WTC11 (cell line): ENCODE measurements around the gene VPS8. TPM values are rescaled to one million over a fixed set of nuclear protein-coding genes. Genes with fewer than 3 reads are reported as not detected.
"Not testable (repeated sequence)": the region's sequence is repeated elsewhere in the genome, so short reads cannot be mapped to it uniquely, and the experiment has no call there.

Experiments used
- ATAC-seq: fragments of 200-7000 bp; cut with Tn5 transposase; 2 replicates; pipeline ENCODE4 v1.10.0; 2021; ENCODE audit warnings: mild to moderate bottlenecking, moderate library complexity
- CTCF ChIA-PET: fragments of 300-600 bp; sonication (Branson Sonifier 250); formaldehyde crosslinking; loops from one replicate; lab custom pipeline; 2021; ENCODE audit warnings: antibody characterized with exemption; lab: Charles Lee
- POLR2A ChIA-PET: fragments of 350-600 bp; sonication (Branson Sonifier 250); formaldehyde crosslinking; loops from one replicate; lab custom pipeline; 2021; ENCODE audit warnings: antibody characterized with exemption; lab: Charles Lee
- DNase-seq: peaks from one replicate; pipeline ENCODE4 v3.0.0; 2021; ENCODE audit warnings: low spot score
- H3K27ac Mint-ChIP-seq: 2 replicates; pipeline ENCODE4 v1.8.0; 2021; ENCODE audit warnings: mixed read lengths
- H3K27me3 Mint-ChIP-seq: 2 replicates; pipeline ENCODE4 v1.8.0; 2021; ENCODE audit warnings: low read depth, mild to moderate bottlenecking, moderate library complexity, mixed read lengths
- H3K36me3 Mint-ChIP-seq: 2 replicates; pipeline ENCODE4 v1.8.0; 2021; ENCODE audit warnings: mixed read lengths
- H3K4me1 Mint-ChIP-seq: 2 replicates; pipeline ENCODE4 v1.8.0; 2022; ENCODE audit warnings: mixed read lengths
- H3K4me3 Mint-ChIP-seq: 2 replicates; pipeline ENCODE4 v1.8.0; 2021; ENCODE audit warnings: mild to moderate bottlenecking, moderate library complexity, mixed read lengths
- H3K9me3 Mint-ChIP-seq: 2 replicates; pipeline ENCODE4 v1.8.0; 2021; ENCODE audit warnings: mixed read lengths
- FOXP1 ChIP-seq: sonication (generic); formaldehyde crosslinking; IDR thresholded peaks from 2 replicates; pipeline ENCODE4 v1.8.0; 2022; ENCODE audit warnings: missing genetic modification reagents, mild to moderate bottlenecking, moderate library complexity, borderline replicate concordance
- GRHL2 ChIP-seq: fragments of 250-450 bp; sonication (Bioruptor Pico); IDR thresholded peaks from 2 replicates; pipeline ENCODE4 v1.8.0; 2022; ENCODE audit warnings: mild to moderate bottlenecking, moderate library complexity; ENCODE audit not compliant: insufficient replicate concordance, severe bottlenecking
- GTF2I ChIP-seq: fragments of 250-450 bp; sonication (Bioruptor Pico); conservative IDR thresholded peaks from 2 replicates; pipeline ENCODE4 v1.4.0; 2021; ENCODE audit warnings: mild to moderate bottlenecking
- HMGA2 ChIP-seq: fragments of 250-450 bp; sonication (Bioruptor Pico); IDR thresholded peaks from 2 replicates; pipeline ENCODE4 v1.4.0; 2021; ENCODE audit warnings: mild to moderate bottlenecking, moderate library complexity
- MYBL2 ChIP-seq: sonication (generic); formaldehyde crosslinking; IDR thresholded peaks from 2 replicates; pipeline ENCODE4 v1.8.1; 2023; ENCODE audit warnings: mild to moderate bottlenecking, moderate library complexity, missing genetic modification reagents
- OVOL2 ChIP-seq: fragments of 250-450 bp; sonication (Bioruptor Pico); IDR thresholded peaks from 2 replicates; pipeline ENCODE4 v1.9.0; 2021; ENCODE audit warnings: mild to moderate bottlenecking, borderline replicate concordance
- RELA ChIP-seq: sonication (generic); formaldehyde crosslinking; IDR thresholded peaks from 2 replicates; pipeline ENCODE4 v1.8.1; 2022; ENCODE audit warnings: missing genetic modification reagents, mild to moderate bottlenecking, borderline replicate concordance
- SMAD4 ChIP-seq: sonication (generic); formaldehyde crosslinking; IDR thresholded peaks from 2 replicates; pipeline ENCODE4 v1.8.0; 2022; ENCODE audit warnings: mild to moderate bottlenecking, missing genetic modification reagents
- TCF7 ChIP-seq: sonication (generic); formaldehyde crosslinking; IDR thresholded peaks from 2 replicates; pipeline ENCODE4 v1.8.0; 2022; ENCODE audit warnings: mild to moderate bottlenecking, low read depth, missing genetic modification reagents, moderate library complexity
- ZBTB21 ChIP-seq: sonication (generic); formaldehyde crosslinking; IDR thresholded peaks from 2 replicates; pipeline ENCODE4 v1.8.1; 2023; ENCODE audit warnings: mild to moderate bottlenecking, missing genetic modification reagents, borderline replicate concordance
- ZNF121 ChIP-seq: sonication (generic); formaldehyde crosslinking; IDR thresholded peaks from 2 replicates; pipeline ENCODE4 v1.8.0; 2023; ENCODE audit warnings: missing genetic modification reagents
- ZNF416 ChIP-seq: fragments of 250-450 bp; sonication (Bioruptor Pico); IDR thresholded peaks from 2 replicates; pipeline ENCODE4 v1.9.0; 2021; ENCODE audit warnings: mild to moderate bottlenecking, inconsistent platforms
- ZNF671 ChIP-seq: fragments of 250-450 bp; sonication (Bioruptor Pico); IDR thresholded peaks from 2 replicates; pipeline ENCODE4 v1.8.0; 2021; ENCODE audit warnings: mild to moderate bottlenecking
- total RNA-seq: library from RNA; stranded (reverse); gene quantifications from 3 replicates; pipeline ENCODE4 v1.2.3, GENCODE V29; 2021
- TF ChIP-seq, protein P1 (sequence below): sonication (generic); formaldehyde crosslinking; IDR thresholded peaks from 2 replicates; pipeline ENCODE4 v1.8.0; 2022; ENCODE audit warnings: mild to moderate bottlenecking, missing genetic modification reagents
- TF ChIP-seq, protein P2 (sequence below): sonication (generic); formaldehyde crosslinking; IDR thresholded peaks from 2 replicates; pipeline ENCODE4 v1.8.0; 2022; ENCODE audit warnings: mild to moderate bottlenecking, missing genetic modification reagents
- TF ChIP-seq, protein P3 (sequence below): sonication (generic); formaldehyde crosslinking; IDR thresholded peaks from 2 replicates; pipeline ENCODE4 v1.8.1; 2022; ENCODE audit warnings: low read depth, mild to moderate bottlenecking, moderate library complexity, missing genetic modification reagents, borderline replicate concordance
- TF ChIP-seq, protein P4 (sequence below): sonication (generic); formaldehyde crosslinking; IDR thresholded peaks from 2 replicates; pipeline ENCODE4 v1.8.1; 2023; ENCODE audit warnings: mild to moderate bottlenecking, missing genetic modification reagents, moderate library complexity

VPS8 gene
- total RNA-seq, 1 experiment from 2014 or later = 44.9 TPM

DNA sequence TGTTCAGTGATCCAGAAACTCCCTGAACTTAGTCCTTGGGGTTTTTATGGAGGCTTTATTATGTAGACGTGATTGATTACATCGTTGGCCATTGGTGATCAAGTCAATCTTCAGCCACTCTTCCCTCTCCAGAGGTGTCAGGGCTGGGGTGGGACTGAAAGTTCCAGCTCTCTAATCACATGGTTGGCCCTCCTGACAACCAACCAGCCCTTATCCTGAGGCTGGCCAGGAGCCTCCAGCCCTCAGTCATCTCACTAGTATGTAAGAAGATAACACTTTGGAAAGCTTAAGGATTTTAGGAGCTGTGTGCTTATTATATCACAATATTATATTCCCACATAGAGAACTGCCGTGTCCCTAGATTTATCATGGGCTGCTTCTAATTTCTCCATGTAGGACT, 142.3 kb downstream of the VPS8 start:
- TF ChIP-seq, protein P1, sequence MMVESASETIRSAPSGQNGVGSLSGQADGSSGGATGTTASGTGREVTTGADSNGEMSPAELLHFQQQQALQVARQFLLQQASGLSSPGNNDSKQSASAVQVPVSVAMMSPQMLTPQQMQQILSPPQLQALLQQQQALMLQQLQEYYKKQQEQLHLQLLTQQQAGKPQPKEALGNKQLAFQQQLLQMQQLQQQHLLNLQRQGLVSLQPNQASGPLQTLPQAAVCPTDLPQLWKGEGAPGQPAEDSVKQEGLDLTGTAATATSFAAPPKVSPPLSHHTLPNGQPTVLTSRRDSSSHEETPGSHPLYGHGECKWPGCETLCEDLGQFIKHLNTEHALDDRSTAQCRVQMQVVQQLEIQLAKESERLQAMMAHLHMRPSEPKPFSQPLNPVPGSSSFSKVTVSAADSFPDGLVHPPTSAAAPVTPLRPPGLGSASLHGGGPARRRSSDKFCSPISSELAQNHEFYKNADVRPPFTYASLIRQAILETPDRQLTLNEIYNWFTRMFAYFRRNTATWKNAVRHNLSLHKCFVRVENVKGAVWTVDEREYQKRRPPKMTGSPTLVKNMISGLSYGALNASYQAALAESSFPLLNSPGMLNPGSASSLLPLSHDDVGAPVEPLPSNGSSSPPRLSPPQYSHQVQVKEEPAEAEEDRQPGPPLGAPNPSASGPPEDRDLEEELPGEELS (CRISPR knock-in tag) = no peak
- TF ChIP-seq, protein P2, sequence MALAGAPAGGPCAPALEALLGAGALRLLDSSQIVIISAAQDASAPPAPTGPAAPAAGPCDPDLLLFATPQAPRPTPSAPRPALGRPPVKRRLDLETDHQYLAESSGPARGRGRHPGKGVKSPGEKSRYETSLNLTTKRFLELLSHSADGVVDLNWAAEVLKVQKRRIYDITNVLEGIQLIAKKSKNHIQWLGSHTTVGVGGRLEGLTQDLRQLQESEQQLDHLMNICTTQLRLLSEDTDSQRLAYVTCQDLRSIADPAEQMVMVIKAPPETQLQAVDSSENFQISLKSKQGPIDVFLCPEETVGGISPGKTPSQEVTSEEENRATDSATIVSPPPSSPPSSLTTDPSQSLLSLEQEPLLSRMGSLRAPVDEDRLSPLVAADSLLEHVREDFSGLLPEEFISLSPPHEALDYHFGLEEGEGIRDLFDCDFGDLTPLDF = no peak
- TF ChIP-seq FOXP1 (CRISPR knock-in tag) (no peak), GTF2I (CRISPR knock-in tag) (no peak), ZBTB21 (no peak), OVOL2 (no peak), RELA (CRISPR knock-in tag) (no peak), ZNF121 (CRISPR knock-in tag) (no peak), MYBL2 (CRISPR knock-in tag) (no peak)
- Mint-ChIP-seq H3K4me3 (no peak overlapping the region), H3K4me1 (peaks cover 27% of the 10 kb centered on the region), H3K27ac (peak overlapping the region; percentile 44; the same call in 1 of the 2 replicates), H3K36me3 (peaks cover 13% of the 10 kb centered on the region), H3K27me3 (no peaks in the 10 kb centered on the region), H3K9me3 (peaks cover 3% of the 10 kb centered on the region; the same call in 1 of the 2 replicates)
- ChIA-PET POLR2A (interaction anchor here (0.6 kb wide), 1 partner anchor 13 kb away, joined by 3 read pairs; no protein-coding TSS in a partner anchor), CTCF (interaction anchor here (1.0 kb wide), 1 partner anchor 222 kb away, joined by 3 read pairs; no protein-coding TSS in a partner anchor)
- ATAC-seq = no peak
- DNase-seq = no peak

DNA sequence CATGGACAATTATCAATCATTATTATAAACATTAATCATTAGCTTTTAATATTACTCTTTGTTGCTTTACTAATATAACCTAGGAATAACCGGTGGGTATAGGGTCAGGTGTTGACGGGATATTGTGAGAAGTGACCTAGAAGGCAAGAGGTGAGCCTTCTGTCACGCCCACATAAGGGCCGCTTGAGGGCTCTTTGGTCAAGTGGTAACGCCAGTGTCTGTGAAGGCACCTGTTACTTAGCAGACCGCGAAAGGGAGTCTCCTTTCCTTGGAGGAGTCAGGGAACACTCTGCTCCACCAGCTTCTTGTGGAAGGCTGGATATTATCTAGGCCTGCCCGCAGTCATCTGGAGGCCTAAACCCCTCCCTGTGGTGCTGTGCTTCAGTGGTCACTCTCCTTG, 142.9 kb downstream of the VPS8 start:
- H3K4me1 Mint-ChIP-seq = peaks cover 22% of the 10 kb centered on the region
- H3K36me3 Mint-ChIP-seq, H3K4me3 Mint-ChIP-seq, H3K9me3 Mint-ChIP-seq, H3K27me3 Mint-ChIP-seq, ATAC-seq, H3K27ac Mint-ChIP-seq, DNase-seq, POLR2A ChIA-PET, CTCF ChIA-PET: not testable (repeated sequence)

DNA sequence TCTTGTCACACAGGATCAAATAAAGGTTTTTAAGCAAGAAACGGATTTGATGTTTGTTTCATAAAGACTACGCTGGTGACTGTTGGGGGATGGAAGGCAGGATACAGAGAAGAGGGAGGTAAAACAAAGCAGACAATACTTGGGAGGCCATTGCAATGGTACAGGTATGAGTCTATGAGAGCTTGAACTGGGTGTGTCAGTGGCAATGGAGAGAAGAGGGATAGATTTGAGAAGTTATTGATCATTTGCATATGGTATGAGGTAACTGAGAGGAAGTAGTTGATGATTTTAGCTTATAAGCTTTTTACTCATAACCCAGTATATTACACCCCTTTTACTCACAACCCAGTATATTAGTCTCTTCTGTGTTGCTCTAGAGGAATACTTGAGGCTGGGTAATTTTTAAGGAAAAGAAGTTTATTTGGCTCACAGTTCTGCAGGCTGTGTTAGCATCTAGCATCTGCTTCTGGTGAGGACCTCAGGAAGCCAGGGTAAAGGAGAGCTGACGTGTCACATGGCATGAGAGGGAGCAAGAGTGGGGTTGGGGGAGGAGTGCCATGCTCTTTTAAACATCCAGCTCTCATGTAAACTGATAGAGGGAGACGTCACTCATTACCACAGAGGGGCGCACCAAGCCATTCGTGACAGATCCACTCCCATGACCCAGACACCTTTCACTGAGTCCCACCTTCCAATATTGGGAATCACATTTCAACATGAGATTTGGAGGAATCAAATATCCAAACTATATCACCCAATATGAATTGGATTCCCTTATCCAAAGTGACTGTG, 153.9 kb downstream of the VPS8 start:
- ChIA-PET CTCF (interaction anchor here (0.7 to 1.9 kb wide), 5 partner anchors 9 to 106 kb away, joined by 3 to 5 read pairs (median 3); no protein-coding TSS in a partner anchor), POLR2A (no interaction called here)
- H3K27me3 Mint-ChIP-seq = no peaks in the 10 kb centered on the region
- DNase-seq (no peak), ATAC-seq (peak; percentile 73)
- H3K4me3 Mint-ChIP-seq = no peak overlapping the region
- TF ChIP-seq, protein P3, sequence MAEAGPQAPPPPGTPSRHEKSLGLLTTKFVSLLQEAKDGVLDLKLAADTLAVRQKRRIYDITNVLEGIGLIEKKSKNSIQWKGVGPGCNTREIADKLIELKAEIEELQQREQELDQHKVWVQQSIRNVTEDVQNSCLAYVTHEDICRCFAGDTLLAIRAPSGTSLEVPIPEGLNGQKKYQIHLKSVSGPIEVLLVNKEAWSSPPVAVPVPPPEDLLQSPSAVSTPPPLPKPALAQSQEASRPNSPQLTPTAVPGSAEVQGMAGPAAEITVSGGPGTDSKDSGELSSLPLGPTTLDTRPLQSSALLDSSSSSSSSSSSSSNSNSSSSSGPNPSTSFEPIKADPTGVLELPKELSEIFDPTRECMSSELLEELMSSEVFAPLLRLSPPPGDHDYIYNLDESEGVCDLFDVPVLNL (CRISPR knock-in tag) = no peak
- TF ChIP-seq HMGA2 (CRISPR knock-in tag) = no peak
- TF ChIP-seq ZNF671 (CRISPR knock-in tag) = no peak
- TF ChIP-seq, protein P4, sequence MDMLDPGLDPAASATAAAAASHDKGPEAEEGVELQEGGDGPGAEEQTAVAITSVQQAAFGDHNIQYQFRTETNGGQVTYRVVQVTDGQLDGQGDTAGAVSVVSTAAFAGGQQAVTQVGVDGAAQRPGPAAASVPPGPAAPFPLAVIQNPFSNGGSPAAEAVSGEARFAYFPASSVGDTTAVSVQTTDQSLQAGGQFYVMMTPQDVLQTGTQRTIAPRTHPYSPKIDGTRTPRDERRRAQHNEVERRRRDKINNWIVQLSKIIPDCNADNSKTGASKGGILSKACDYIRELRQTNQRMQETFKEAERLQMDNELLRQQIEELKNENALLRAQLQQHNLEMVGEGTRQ (CRISPR knock-in tag) = 0 out of 2 replicates have a peak, but pooled peaks have one; percentile 26
- H3K27ac Mint-ChIP-seq = no peak overlapping the region
- peaks cover 6% of the 10 kb centered on the region for H3K36me3 Mint-ChIP-seq
- no peaks in the 10 kb centered on the region for H3K9me3 Mint-ChIP-seq
- peaks cover 7% of the 10 kb centered on the region for H3K4me1 Mint-ChIP-seq

DNA sequence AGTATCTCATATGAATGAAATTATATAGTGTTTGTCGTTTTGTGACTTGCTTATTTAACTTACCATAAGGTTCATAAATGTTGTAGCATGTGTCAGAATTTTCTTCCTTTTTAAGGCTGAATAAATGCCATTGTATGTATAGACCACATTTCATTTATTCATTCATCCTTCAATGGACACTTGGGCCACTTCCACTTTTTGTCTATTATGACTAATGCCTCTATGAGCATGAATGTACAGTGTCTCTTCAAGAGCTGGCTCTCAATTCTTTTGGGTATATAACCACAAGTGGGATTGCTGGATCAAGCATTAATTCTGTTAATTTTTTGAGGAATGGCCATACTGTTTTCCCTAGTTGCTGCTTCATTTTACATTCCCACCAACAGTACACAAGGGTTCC, 156.1 kb downstream of the VPS8 start:
- ChIA-PET CTCF (no interaction called here), POLR2A (no interaction called here)
- Mint-ChIP-seq H3K27ac (no peak overlapping the region), H3K36me3 (peaks cover 15% of the 10 kb centered on the region), H3K9me3 (no peaks in the 10 kb centered on the region), H3K4me3 (no peak overlapping the region), H3K27me3 (no peaks in the 10 kb centered on the region), H3K4me1 (peaks cover 7% of the 10 kb centered on the region)
- ATAC-seq = no peak
- DNase-seq = no peak
- TF ChIP-seq ZBTB21 (no peak), ZNF416 (CRISPR knock-in tag) (no peak), SMAD4 (no peak), TCF7 (no peak), GRHL2 (no peak)
